Activated CD8-positive, alpha-beta memory T cell treated with anti-CD3 and anti-CD28 coated beads, Interleukin-2, amount 10 ng/mL, durations not matched to agents 7 days and 5 days (primary cell): Measurements from ENCODE around the gene PTPRT. TPM values are rescaled to one million over a fixed set of nuclear protein-coding genes. Genes with fewer than 3 reads are reported as not detected.

ENCODE experiments used
- ATAC-seq: fragments of 150-1000 bp; cut with Tn5 transposase; one replicate; pipeline ENCODE4 v1.10.0; 2021; ENCODE audit warnings: moderate library complexity
- CTCF ChIA-PET: fragments of 350-600 bp; sonication (Branson Sonifier 250); formaldehyde crosslinking; loops from one replicate; lab custom pipeline; 2021; ENCODE audit warnings: antibody characterized with exemption; lab: Charles Lee
- DNase-seq: peaks from one replicate; pipeline ENCODE4 v3.0.0-alpha.2; 2020
- H3K27ac Mint-ChIP-seq: one replicate; pipeline ENCODE4 v1.8.0; 2021; ENCODE audit warnings: mild to moderate bottlenecking, mixed read lengths
- H3K27me3 Mint-ChIP-seq: one replicate; pipeline ENCODE4 v1.8.0; 2021; ENCODE audit warnings: mixed read lengths
- H3K36me3 Mint-ChIP-seq: one replicate; pipeline ENCODE4 v1.8.0; 2021; ENCODE audit warnings: mild to moderate bottlenecking, mixed read lengths
- H3K4me1 Mint-ChIP-seq: one replicate; pipeline ENCODE4 v1.8.0; 2021; ENCODE audit warnings: mixed read lengths
- H3K4me3 Mint-ChIP-seq: one replicate; pipeline ENCODE4 v1.8.0; 2021; ENCODE audit warnings: mild to moderate bottlenecking, moderate library complexity, mixed read lengths
- H3K9me3 Mint-ChIP-seq: one replicate; pipeline ENCODE4 v1.8.0; 2022; ENCODE audit warnings: low read depth, mixed read lengths
- total RNA-seq, 2 experiments: library from RNA; stranded (reverse); gene quantifications; one replicate each; pipeline ENCODE4 v1.2.3, GENCODE V29; 2021

Gene PTPRT
- total RNA-seq, 2 experiments from 2014 or later: not detected

DNA sequence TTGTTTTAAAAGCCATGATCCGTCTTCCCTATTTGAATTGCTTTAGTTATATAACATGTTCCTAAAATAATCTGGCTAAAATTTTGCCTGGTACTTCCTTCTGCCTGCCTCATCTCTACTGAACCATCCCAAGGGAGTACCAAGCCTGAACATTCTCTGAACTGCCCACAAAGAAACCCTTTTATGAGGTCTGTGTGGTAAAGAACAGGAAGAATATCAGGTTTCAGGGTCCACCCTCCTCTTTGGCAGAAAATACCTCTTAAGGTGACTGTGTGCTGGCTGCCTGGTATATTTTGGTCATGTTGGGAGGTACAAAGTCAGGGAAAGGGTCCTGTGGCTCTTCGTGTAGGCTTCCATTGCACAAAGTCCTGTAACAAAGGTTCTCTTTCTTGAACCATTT is 997.4 kb downstream of the PTPRT start:
- CTCF ChIA-PET: no interaction called here
- no peak overlapping the region for H3K27ac Mint-ChIP-seq
- H3K4me1 Mint-ChIP-seq: no peaks in the 10 kb centered on the region
- DNase-seq: no peak
- H3K36me3 Mint-ChIP-seq: no peaks in the 10 kb centered on the region
- H3K4me3 Mint-ChIP-seq: no peak overlapping the region
- H3K27me3 Mint-ChIP-seq: no peaks in the 10 kb centered on the region
- no peak for ATAC-seq
- H3K9me3 Mint-ChIP-seq: peaks cover 11% of the 10 kb centered on the region

DNA sequence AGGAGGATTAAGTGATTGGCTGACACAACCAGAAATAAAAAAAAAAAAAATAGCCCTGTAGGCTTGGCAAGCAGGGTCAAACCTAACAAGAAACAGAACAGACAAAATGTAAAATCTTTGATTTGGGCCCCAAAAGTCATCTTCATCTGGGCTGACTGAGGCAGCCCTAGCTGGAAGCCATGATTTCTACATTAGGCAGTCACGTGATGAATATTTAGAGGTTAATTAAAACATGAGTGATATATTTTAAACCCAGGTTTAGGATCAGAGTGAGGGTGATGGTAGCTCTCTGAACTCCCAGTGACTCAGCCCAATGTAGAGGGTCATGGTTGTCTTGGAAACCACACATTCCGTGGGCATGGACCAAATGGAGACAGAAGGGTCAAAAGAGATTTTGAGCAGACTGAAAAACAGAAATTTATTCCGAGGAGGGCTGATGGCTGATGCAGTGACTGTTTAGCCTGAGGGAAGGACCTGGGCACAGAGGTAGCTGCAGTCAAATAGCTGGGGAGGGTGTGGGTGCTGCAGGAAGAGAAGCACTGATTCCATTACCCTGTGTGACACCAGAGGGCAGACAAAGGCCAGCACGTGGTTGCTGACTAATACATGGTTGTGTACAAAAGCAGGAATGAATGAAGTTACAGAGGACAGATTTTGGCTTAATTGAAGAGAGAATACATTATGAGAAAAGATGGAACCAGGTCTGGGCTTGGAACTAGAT is 998.4 kb downstream of the PTPRT start:
- Mint-ChIP-seq H3K4me3 (no peak overlapping the region), H3K27me3 (no peaks in the 10 kb centered on the region), H3K36me3 (no peaks in the 10 kb centered on the region), H3K4me1 (no peaks in the 10 kb centered on the region), H3K27ac (no peak overlapping the region), H3K9me3 (peaks cover 11% of the 10 kb centered on the region)
- DNase-seq: no peak
- ATAC-seq: no peak
- CTCF ChIA-PET: no interaction called here

DNA sequence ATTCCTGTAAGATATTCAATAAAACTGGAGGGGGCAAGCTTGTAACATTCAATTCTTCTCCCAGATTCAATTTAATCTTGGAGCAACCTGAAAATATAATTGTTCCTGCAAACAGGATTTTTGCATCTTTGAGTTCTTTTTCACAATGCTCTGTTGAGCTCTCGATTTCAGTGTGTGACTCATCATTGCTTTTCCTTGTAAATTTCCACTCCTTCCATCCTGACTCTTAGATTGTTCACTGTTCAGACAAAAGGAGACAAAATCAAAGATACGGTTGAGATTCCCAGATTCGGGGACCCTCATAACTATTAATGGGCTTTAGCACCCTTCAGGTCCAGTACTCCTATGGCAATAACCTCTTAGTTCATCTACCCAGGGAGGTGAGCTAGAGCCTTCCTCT is 999.6 kb downstream of the PTPRT start:
- no peak overlapping the region for H3K27ac Mint-ChIP-seq
- no peak for ATAC-seq
- H3K4me3 Mint-ChIP-seq: no peak overlapping the region
- no peak for DNase-seq
- no peaks in the 10 kb centered on the region for H3K27me3 Mint-ChIP-seq
- no peaks in the 10 kb centered on the region for H3K36me3 Mint-ChIP-seq
- peaks cover 14% of the 10 kb centered on the region for H3K9me3 Mint-ChIP-seq
- CTCF ChIA-PET: no interaction called here
- no peaks in the 10 kb centered on the region for H3K4me1 Mint-ChIP-seq

DNA sequence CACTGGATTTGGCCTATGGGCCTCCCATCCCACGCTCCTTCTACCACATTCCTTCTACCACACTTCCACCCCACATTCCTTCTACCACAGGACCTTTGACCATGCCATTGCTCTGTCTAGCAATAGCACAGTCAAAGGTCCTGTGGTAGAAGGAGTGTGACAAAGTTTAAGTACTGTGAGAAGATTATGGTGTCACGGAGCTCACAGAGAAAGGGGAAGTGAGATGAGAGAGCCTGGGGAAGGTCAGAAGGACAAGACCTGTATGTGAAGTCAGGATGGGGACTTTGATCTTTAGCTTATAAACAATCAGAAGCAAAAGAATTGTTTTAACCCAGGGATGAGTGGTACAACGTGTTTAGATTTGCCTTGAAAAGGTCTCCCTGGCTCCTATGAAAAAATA is 1003.4 kb downstream of the PTPRT start:
- Mint-ChIP-seq H3K4me3 (no peak overlapping the region), H3K36me3 (no peaks in the 10 kb centered on the region), H3K27me3 (no peaks in the 10 kb centered on the region), H3K4me1 (no peaks in the 10 kb centered on the region), H3K9me3 (peaks cover 11% of the 10 kb centered on the region), H3K27ac (no peak overlapping the region)
- no peak for ATAC-seq
- no peak for DNase-seq
- CTCF ChIA-PET: no interaction called here

DNA sequence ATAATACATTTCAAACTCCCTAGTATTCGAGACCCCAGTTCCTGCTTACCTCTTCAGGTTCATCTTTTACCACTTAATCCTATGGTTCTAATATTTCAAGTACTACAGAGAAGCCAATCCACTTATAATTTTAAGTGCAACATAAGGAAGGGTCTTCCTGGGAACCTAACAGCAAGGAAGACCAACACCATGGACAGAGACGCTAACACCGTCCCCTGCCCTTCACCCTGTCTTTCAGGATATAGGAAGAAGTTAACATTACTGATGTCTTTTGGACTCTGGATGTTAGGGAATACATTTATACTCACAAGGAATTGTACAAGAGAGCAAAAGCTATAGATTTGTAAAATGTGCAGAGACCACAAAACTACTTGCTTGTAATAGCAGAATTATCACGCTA is 1006.6 kb downstream of the PTPRT start:
- Mint-ChIP-seq H3K4me3 (no peak overlapping the region), H3K27me3 (no peaks in the 10 kb centered on the region), H3K9me3 (peaks cover 10% of the 10 kb centered on the region), H3K36me3 (no peaks in the 10 kb centered on the region), H3K4me1 (no peaks in the 10 kb centered on the region), H3K27ac (no peak overlapping the region)
- CTCF ChIA-PET: no interaction called here
- no peak for DNase-seq
- ATAC-seq: no peak

DNA sequence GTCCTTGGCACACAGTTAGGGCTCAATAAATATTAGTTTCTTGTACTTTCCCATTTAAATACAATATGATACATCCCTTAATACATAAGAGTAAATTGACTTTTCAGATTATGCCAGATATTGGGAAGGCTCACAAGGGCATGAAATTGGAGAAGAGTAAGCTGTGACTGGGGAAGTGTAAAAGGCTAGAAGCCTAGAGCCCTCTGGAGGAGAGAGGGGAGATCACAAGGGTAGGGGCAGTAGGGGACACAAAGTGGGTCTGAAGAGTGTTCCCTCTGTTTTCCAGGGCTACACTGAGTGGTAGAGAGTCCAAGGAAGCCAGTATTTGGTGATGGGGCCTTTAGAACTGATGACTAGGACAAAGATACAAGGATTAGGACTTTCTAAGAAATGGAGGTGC is 1008.6 kb downstream of the PTPRT start:
- Mint-ChIP-seq H3K27me3 (no peaks in the 10 kb centered on the region), H3K27ac (no peak overlapping the region), H3K9me3 (peaks cover 10% of the 10 kb centered on the region), H3K4me1 (no peaks in the 10 kb centered on the region), H3K4me3 (no peak overlapping the region), H3K36me3 (no peaks in the 10 kb centered on the region)
- DNase-seq: no peak
- CTCF ChIA-PET: no interaction called here
- no peak for ATAC-seq

DNA sequence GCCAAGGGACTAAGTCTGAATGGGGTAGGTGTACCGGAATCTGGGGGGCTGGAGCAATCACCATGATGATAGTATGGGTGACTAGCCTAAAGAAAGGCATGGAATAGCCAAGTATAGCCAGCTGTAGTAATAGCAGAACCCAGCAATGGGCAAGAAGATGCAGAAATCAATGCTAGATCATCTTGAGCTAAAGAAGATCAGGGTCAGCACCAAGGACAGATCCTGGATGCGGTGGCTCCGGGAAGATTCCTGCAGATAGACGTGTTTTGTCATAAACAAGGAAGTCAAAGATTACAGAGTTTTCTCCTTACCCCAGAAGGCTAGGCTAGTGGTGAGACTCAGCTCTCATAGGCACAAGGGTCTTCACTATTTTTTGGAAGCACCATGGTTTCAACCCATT is 1009.9 kb downstream of the PTPRT start:
- H3K36me3 Mint-ChIP-seq: no peaks in the 10 kb centered on the region
- CTCF ChIA-PET: no interaction called here

DNA sequence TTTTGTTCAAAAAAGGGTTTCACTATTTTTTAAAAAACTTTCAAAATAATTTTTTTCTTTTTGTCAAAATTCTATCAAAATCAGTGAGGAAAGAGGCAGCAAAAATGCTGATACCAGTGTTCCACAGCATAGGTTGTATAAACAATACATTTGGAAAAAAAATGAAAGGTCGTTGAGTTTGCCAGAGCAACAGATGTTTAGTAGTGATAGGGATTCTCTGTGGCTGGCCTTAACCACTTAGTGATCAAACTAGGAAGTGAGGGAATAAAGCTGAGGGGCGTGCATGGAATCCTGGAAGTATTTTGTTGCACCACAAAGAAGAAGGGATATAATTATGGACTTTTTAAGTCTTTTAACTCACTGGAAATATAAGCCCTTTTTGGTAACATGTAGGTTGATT is 1016.3 kb downstream of the PTPRT start:
- ATAC-seq (no peak), DNase-seq (no peak)
- Mint-ChIP-seq H3K27ac (no peak overlapping the region), H3K4me1 (no peaks in the 10 kb centered on the region), H3K27me3 (no peaks in the 10 kb centered on the region), H3K9me3 (peaks cover under 1% of the 10 kb centered on the region), H3K36me3 (no peaks in the 10 kb centered on the region), H3K4me3 (no peak overlapping the region)
- CTCF ChIA-PET: no interaction called here

More for the DNA sequence above, 1009.9 kb downstream of the PTPRT start:
- Mint-ChIP-seq H3K27me3 (no peaks in the 10 kb centered on the region), H3K9me3 (peaks cover 6% of the 10 kb centered on the region), H3K4me1 (no peaks in the 10 kb centered on the region), H3K27ac (no peak overlapping the region), H3K4me3 (no peak overlapping the region)
- DNase-seq (no peak), ATAC-seq (no peak)

DNA sequence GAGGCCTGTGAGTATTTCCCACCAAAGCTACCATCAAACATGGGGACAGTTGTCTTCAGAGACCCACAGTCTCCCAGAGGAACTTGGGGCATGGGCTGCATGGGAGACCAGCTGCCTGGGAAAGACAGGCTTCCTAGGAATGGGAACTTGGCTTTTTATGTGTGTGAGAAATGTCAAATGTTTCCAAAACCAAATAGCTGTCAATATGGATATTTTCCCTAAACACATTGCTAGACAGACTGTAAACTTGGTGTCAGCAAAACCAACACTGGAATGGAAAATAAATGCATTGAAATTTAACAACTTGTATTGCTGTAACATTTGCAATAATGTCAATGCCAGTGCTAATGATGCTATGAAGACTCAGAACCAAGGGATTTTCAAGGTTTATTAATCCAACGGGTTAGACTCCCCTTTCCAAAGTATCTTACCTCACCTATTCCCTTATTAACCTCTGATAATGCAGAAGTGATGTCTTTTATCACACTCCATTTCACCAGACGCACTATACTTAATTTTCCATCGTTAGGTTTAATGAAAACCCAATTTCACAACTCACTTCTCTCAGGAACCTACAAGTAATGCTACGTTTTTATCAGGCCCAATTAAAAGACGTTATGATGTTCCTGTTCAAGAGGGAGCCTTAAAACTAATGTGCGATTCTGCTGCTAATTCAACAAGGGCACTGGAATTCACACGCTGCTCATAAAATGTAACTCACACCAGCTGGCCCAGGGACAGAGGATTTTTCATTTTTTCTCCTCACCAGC is 1025.4 kb downstream of the PTPRT start:
- no peaks in the 10 kb centered on the region for H3K27me3 Mint-ChIP-seq
- no peak overlapping the region for H3K4me3 Mint-ChIP-seq
- DNase-seq (no peak), ATAC-seq (no peak)
- H3K27ac Mint-ChIP-seq: no peak overlapping the region
- peaks cover 6% of the 10 kb centered on the region for H3K9me3 Mint-ChIP-seq
- no peaks in the 10 kb centered on the region for H3K36me3 Mint-ChIP-seq
- CTCF ChIA-PET: no interaction called here
- H3K4me1 Mint-ChIP-seq: no peaks in the 10 kb centered on the region

DNA sequence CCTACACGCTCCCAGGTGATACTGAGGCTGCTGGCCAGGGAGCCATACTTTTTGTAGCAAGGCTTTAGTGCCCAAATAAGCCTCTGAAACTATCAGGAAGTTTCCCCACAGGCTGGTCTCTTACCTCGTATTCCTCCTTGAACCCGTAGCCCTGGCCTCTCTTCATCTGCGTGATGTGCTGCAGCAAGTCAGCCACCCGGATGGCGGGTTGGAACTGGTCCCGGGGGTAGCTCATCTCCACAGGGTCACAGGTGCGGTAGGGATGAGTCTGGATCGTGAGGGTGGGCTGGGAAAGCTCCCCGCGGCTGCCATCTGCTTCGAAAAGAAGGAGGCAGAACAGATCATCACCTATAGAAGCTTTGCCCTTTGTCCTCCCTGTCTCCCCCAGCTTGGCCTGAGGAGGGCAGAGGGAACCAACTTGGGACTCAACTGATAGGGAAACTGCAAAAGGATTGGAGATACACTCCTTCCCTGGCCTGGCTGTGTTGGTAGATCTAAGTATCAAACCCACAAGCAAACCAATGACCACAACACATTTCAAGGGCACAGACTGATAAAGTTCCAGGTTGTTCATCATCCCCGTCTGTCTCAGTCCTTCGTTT is 1028.4 kb downstream of the PTPRT start:
- no peak overlapping the region for H3K27ac Mint-ChIP-seq
- CTCF ChIA-PET: no interaction called here
- H3K4me3 Mint-ChIP-seq: no peak overlapping the region
- ATAC-seq (no peak), DNase-seq (no peak)
- H3K27me3 Mint-ChIP-seq: no peaks in the 10 kb centered on the region
- H3K4me1 Mint-ChIP-seq: no peaks in the 10 kb centered on the region
- peaks cover 6% of the 10 kb centered on the region for H3K9me3 Mint-ChIP-seq
- H3K36me3 Mint-ChIP-seq: no peaks in the 10 kb centered on the region

DNA sequence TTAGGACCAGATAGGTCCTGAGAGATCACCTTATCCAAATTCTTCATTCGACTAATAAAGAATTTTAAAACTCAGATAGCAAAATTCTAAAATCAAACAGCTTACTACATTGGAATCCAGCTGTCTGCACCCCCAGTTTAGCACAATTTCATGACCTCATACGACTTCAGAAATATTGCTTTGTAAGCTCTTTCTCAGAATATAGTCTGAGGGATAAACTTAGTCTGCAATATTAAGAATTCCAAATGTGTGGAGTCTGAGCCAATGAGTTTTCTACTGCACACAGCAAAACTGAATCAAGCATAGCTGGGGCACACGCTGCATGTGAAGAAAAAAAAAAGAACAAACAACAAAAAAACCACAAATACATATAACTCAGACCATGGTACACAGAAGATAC is 1029.9 kb downstream of the PTPRT start:
- H3K27ac Mint-ChIP-seq: no peak overlapping the region
- no peaks in the 10 kb centered on the region for H3K4me1 Mint-ChIP-seq
- no peaks in the 10 kb centered on the region for H3K27me3 Mint-ChIP-seq
- CTCF ChIA-PET: no interaction called here
- no peaks in the 10 kb centered on the region for H3K36me3 Mint-ChIP-seq
- ATAC-seq (no peak), DNase-seq (no peak)
- H3K9me3 Mint-ChIP-seq: peaks cover 3% of the 10 kb centered on the region
- no peak overlapping the region for H3K4me3 Mint-ChIP-seq

DNA sequence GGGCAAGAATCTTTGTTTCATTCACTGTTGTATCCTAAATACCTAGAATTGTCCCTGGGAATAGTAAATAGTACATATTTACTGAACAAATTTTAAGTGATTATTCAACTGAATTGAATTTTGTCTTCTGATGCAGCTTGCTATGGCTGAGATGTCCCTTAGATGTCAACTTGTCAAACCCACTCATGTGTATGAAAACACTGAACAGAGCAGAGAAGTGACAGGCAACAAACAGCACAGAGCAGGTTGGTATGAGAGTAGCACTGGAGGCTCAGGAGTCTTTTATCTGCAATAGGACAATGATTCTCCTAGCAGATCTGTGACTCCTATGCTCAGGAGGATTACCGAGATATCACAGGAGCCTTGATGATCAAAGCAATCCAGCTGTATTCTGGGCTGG is 1031.4 kb downstream of the PTPRT start:
- CTCF ChIA-PET: no interaction called here
- H3K27me3 Mint-ChIP-seq: no peaks in the 10 kb centered on the region

DNA sequence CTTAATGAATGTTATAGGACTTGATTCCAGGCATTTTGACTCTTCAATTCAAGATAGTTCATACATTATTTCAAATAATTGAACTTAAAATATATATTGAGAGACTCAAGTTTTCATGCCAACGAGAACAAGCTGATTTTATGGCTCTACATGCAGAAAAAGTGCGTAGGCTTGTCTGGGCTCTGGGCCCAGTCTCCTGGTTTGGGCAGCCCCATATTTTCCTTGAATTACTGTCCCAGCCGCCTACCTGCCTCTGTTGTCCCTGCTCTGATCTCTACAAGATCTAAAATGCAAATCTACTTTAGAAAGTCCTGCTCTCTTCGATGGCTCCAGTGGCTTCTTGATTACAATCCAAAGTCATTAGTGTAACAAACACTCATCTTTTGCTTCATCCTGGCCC is 1034.1 kb downstream of the PTPRT start:
- no peak overlapping the region for H3K27ac Mint-ChIP-seq
- H3K9me3 Mint-ChIP-seq: peaks cover 8% of the 10 kb centered on the region
- no peaks in the 10 kb centered on the region for H3K4me1 Mint-ChIP-seq
- no peak overlapping the region for H3K4me3 Mint-ChIP-seq
- CTCF ChIA-PET: no interaction called here
- no peaks in the 10 kb centered on the region for H3K36me3 Mint-ChIP-seq
- ATAC-seq (no peak), DNase-seq (no peak)
- no peaks in the 10 kb centered on the region for H3K27me3 Mint-ChIP-seq

More for the DNA sequence above, 1031.4 kb downstream of the PTPRT start:
- Mint-ChIP-seq H3K36me3 (no peaks in the 10 kb centered on the region), H3K4me1 (no peaks in the 10 kb centered on the region), H3K9me3 (peaks cover 4% of the 10 kb centered on the region), H3K4me3 (no peak overlapping the region), H3K27ac (no peak overlapping the region)
- DNase-seq (no peak), ATAC-seq (no peak)

DNA sequence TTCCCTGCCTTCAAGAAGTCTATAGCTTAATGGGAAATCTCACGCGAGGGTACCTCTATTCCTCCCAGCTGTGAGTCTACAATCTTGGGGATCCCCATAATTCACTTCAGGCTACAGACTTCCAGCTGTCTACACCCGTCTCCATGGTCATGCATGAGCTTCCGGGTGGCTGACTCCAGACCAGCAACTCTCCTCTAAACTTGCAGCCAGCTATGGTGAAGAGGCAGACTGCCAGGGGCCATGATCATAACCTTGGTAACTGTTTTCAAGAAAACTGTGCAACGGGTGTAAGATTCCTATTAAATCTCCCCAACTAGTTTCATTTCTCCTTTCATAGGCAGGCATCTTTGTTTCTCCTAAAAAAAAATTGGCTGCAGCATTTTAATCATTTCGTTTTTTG is 1037.1 kb downstream of the PTPRT start:
- H3K27ac Mint-ChIP-seq: no peak overlapping the region
- ATAC-seq (no peak), DNase-seq (no peak)
- no peaks in the 10 kb centered on the region for H3K27me3 Mint-ChIP-seq
- CTCF ChIA-PET: no interaction called here
- H3K4me3 Mint-ChIP-seq: no peak overlapping the region
- no peaks in the 10 kb centered on the region for H3K4me1 Mint-ChIP-seq
- H3K36me3 Mint-ChIP-seq: no peaks in the 10 kb centered on the region
- peaks cover 13% of the 10 kb centered on the region for H3K9me3 Mint-ChIP-seq
